Breast epithelium (tissue), 4 donors: Measurements from ENCODE around the gene SEMA4C. TPM values are rescaled to one million over a fixed set of nuclear protein-coding genes. Genes with fewer than 3 reads are reported as not detected.
A peak's percentile ranks its signal among the peaks of the same experiment; 100 is the strongest.

Experiments used
- DNase-seq, 2 donors: peaks; one replicate each; pipeline ENCODE4 v3.0.0-alpha.2; 2019; ENCODE audit warnings: low spot score in 2 of 2
- H3K27ac ChIP-seq, 2 donors: fragments of 200-600 bp; sonication (generic) in 1 of 2; one replicate each; pipeline ENCODE4 v1.5.1; 2016 to 2019; ENCODE audit warnings: mild to moderate bottlenecking in 1 of 2
- H3K27me3 ChIP-seq, 2 donors: fragments of 200-600 bp; sonication (generic) in 1 of 2; one replicate each; pipeline versions ENCODE4 v1.5.1 to v1.6.0; 2017 to 2019; ENCODE audit warnings: control low read depth in 1 of 2, mild to moderate bottlenecking in 1 of 2
- H3K36me3 ChIP-seq: fragments of 200-600 bp; one replicate; pipeline ENCODE4 v1.5.1; 2019
- H3K4me1 ChIP-seq, 2 donors: fragments of 200-600 bp; sonication (generic); one replicate each; pipeline ENCODE4 v1.5.1; 2016 to 2019; ENCODE audit warnings: control low read depth in 1 of 2
- H3K4me3 ChIP-seq, 3 donors: fragments of 200-600 bp; sonication (generic); 1 replicate in 2 of 3; 2 replicates in 1 of 3; pipeline ENCODE4 v1.5.1; 2016 to 2019; ENCODE audit warnings: mild to moderate bottlenecking in 3 of 3, moderate library complexity in 2 of 3
- H3K9me3 ChIP-seq, 2 donors: fragments of 200-600 bp; sonication (generic) in 1 of 2; one replicate each; pipeline ENCODE4 v1.5.1; 2016 to 2019; ENCODE audit warnings: control low read depth in 1 of 2
- POLR2A ChIP-seq: fragments of 450-650 bp; IDR thresholded peaks from one replicate; pipeline ENCODE4 v1.6.1; 2016; ENCODE audit warnings: antibody characterized with exemption, mild to moderate bottlenecking, moderate library complexity
- POLR2AphosphoS5 ChIP-seq, 3 donors: sonication (generic); formaldehyde crosslinking; IDR thresholded peaks; one replicate each; pipeline ENCODE4 v1.6.1; 2017; ENCODE audit warnings: antibody characterized with exemption in 3 of 3
- intact Hi-C: fragments of 100-400 bp; cut with DNase I; formaldehyde crosslinking; loops from one replicate; pipeline ENCODE4 v1.15.1; 2023; ENCODE audit warnings: low total_unique reads
- total RNA-seq, 3 donors: library from RNA; depleted of rRNA; stranded (reverse); fragments of >200 nt; gene quantifications; one replicate each; pipeline ENCODE4 v1.1.0, GENCODE V29; 2016
- TF ChIP-seq, protein P1 (sequence below), 3 donors: fragments of 450-650 bp; IDR thresholded peaks; one replicate each; pipeline ENCODE4 v1.5.1; 2016 to 2017; ENCODE audit warnings: antibody characterized with exemption in 3 of 3, mild to moderate bottlenecking in 3 of 3, moderate library complexity in 3 of 3

SEMA4C gene
- total RNA-seq, 3 donors from 2014 or later: 17.9 to 37.3 (median 31.5) TPM

DNA sequence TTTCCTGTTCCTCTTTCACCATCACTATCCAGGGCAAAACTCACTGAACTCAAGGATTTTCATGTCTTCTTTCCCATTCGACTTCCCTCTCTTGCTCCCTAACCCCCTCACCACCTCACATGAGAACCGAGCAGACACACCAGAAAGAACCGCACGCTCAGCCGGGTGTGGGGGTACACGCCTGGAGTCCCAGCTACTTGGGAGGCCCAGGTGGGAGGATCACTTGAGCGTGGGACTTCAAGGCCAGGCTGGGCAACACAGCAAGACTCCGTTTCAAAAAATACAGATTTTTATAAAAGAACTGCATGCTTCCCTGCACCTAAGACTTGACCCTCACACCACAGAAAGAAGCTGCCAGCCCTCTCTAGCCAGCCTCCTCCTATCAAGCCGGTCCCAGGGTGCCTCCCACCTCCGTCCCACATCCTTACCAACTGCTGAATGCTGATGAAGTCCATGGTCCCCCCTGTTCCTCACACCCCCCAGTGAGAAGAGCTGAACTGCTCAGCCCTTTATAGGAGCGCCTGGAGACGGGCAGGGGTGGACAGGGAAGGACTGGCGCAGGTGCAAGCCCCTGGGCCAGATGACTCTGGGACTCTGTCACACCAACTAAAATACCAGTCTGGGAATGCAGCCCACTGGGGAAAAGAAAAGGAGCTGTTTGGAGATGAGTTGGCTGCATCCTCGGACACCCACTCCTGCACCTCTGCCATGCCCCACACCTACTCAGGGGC is 26.2 kb downstream of the SEMA4C start, which contains the start of gene ANKRD23:
Gene ANKRD23, minus strand, starts transcription at position 484 of the 731 bp plus-strand sequence. Its CDS starts 29 bp downstream, at position 455.
- TF ChIP-seq POLR2A (no peak), POLR2AphosphoS5 (IDR thresholded peaks at IDR 0.05) (no peak)
- TF ChIP-seq, protein P1, sequence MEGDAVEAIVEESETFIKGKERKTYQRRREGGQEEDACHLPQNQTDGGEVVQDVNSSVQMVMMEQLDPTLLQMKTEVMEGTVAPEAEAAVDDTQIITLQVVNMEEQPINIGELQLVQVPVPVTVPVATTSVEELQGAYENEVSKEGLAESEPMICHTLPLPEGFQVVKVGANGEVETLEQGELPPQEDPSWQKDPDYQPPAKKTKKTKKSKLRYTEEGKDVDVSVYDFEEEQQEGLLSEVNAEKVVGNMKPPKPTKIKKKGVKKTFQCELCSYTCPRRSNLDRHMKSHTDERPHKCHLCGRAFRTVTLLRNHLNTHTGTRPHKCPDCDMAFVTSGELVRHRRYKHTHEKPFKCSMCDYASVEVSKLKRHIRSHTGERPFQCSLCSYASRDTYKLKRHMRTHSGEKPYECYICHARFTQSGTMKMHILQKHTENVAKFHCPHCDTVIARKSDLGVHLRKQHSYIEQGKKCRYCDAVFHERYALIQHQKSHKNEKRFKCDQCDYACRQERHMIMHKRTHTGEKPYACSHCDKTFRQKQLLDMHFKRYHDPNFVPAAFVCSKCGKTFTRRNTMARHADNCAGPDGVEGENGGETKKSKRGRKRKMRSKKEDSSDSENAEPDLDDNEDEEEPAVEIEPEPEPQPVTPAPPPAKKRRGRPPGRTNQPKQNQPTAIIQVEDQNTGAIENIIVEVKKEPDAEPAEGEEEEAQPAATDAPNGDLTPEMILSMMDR (IDR thresholded peaks at IDR 0.05): no peak
- no peaks in the 10 kb centered on the region for H3K36me3 ChIP-seq

DNA sequence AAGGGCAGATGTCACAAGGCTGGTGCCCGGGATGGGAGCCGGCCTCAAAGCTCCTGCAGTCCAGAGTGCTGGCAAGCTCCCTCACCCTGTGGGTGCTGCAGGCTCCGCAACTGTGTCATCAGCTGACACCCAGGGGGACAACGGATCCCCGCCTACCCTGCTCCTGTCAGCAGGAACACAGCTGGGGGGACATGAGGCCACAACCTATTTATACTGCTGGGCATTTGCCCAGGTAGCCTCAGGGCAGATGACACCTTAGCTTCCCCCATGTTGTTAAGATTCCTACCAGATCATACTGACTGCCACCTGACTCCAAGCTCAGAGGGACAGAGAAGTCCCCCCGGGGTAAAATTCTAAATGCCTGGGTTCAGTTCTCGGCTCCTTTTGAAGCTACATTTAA is 27.3 kb downstream of the SEMA4C start:
- Histone ChIP-seq H3K36me3 (no peaks in the 10 kb centered on the region), H3K9me3 (no peaks in the 10 kb centered on the region), H3K27ac (no peak overlapping the region), H3K4me1 (no peaks in the 10 kb centered on the region), H3K4me3 (no peak overlapping the region), H3K27me3 (no peaks in the 10 kb centered on the region)
- DNase-seq: no peak
- intact Hi-C loops: no loop called here
- TF ChIP-seq POLR2A: no peak
- TF ChIP-seq, protein P1 (IDR thresholded peaks at IDR 0.05): no peak
- no peak for TF ChIP-seq POLR2AphosphoS5 (IDR thresholded peaks at IDR 0.05)

More for the DNA sequence above, 26.2 kb downstream of the SEMA4C start, which contains the start of gene ANKRD23:
- Histone ChIP-seq H3K27ac (peak within 1 kb of the TSS in 1 of 2 donors; percentile 7), H3K4me1 (no peaks in the 10 kb centered on the region), H3K9me3 (no peaks in the 10 kb centered on the region), H3K4me3 (no peak within 1 kb of the TSS), H3K27me3 (no peaks in the 10 kb centered on the region)
- no peak for DNase-seq
- intact Hi-C loops: no loop called here

DNA sequence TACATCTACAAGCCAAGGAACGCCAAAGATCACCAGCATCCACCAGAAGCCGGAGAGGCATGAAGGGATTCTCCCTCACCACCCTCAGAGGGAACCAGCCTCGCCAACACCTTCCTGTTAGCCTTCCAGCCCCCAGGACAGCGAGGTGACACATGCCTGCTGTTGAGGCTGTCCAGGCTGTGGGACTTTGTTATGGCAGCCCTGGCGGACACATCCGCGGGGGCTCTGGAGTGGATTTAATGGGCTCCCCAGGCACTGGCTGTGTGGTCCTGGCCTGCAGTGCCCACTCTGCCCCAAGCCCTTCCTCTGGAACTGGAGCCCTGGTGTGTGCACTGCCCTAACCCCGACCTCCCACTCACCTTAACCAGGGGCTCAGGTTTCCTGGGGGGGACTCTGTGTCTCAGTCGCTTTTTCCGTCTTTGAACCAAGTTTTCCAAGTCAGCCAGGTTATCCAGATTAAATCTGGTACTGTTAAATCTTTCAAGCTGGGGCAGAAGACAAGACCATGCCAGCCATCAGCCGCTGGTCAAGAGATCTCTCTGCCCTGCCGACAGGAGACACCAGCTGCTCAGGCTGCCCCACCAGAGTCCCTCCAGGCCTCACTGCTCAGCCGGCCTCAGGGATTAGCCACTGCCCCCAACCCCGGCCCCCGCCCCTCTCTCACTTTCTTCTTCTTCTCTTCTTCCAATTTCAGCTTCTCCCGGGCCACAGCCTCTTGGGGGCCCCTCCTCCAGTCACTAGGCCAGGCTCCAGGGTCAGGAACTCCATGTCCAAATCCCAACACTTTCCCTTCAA is 28.0 kb downstream of the SEMA4C start:
- no peak for DNase-seq
- Histone ChIP-seq H3K4me1 (no peaks in the 10 kb centered on the region), H3K27ac (no peak overlapping the region), H3K9me3 (no peaks in the 10 kb centered on the region), H3K27me3 (no peaks in the 10 kb centered on the region), H3K4me3 (no peak overlapping the region), H3K36me3 (no peaks in the 10 kb centered on the region)
- intact Hi-C loops: no loop called here
- TF ChIP-seq POLR2AphosphoS5 (IDR thresholded peaks at IDR 0.05) (no peak), POLR2A (no peak)
- TF ChIP-seq, protein P1 (IDR thresholded peaks at IDR 0.05): no peak

DNA sequence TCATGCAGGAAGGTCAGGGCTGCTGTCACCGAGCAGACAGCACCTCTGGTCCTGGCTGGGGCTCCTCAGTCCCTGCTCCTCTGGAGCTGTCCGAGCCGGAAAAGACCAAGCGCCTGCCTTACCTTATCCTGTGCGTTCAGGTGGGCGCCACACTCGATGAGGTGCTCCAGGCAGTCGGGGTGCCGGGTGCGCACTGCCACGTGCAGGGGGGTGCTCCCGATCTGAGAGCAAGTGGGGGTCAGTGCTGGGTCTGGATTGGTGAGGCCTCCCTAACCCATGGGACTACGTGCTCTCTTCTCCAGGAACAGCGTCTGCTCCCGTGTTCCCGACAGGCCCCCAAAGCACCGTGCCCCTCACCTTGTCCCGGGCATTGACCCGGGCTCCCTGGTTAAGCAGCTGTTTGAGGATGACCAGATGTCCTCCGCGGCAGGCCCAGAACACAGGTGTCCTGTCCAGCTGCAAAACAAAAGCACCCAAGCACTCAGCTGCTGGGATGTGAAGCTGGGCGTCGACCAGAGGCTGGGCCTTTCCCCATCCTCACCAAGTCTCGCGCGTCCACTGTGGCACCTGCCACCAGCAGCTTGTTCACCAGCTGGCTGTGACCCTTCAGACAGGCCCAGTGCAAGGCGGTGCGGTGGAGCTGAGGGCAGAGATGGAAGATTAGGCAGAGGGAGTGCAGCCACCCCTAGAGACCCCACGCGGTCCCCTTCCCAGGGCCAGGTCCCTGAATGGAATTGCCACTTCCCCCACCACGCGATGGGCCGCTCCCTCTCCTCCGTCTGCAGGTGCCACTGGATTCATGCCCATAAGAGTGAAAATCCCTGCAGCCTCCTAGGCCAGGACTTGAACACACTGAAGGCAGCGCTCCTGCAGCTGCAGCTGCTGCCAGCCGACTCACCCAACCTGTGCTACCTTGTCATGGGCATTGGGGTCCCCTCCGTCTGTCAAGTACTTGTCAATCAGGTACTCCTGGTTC is 29.7 kb downstream of the SEMA4C start:
- Histone ChIP-seq H3K9me3 (no peaks in the 10 kb centered on the region), H3K4me3 (peak overlapping the region in 1 of 3 donors; percentile 49), H3K27ac (no peak overlapping the region), H3K4me1 (no peaks in the 10 kb centered on the region), H3K36me3 (no peaks in the 10 kb centered on the region), H3K27me3 (no peaks in the 10 kb centered on the region)
- TF ChIP-seq POLR2A: no peak
- TF ChIP-seq, protein P1 (IDR thresholded peaks at IDR 0.05): no peak
- no peak for TF ChIP-seq POLR2AphosphoS5 (IDR thresholded peaks at IDR 0.05)
- no peak for DNase-seq
- intact Hi-C loops: no loop called here
